Stimulated activated CD4-positive, alpha-beta T cell treated with anti-CD3 and anti-CD28 coated beads, Interleukin-4, amount 100 ng/mL, for 24 hours (primary cell): ENCODE results near the gene MAGT1.
"Not testable (repeated sequence)": the region's sequence is repeated elsewhere in the genome, so short reads cannot be mapped to it uniquely, and the experiment has no call there.

Experiments
- DNase-seq: peaks from one replicate; pipeline ENCODE4 v3.0.0-alpha.2; 2020

Gene MAGT1

DNA sequence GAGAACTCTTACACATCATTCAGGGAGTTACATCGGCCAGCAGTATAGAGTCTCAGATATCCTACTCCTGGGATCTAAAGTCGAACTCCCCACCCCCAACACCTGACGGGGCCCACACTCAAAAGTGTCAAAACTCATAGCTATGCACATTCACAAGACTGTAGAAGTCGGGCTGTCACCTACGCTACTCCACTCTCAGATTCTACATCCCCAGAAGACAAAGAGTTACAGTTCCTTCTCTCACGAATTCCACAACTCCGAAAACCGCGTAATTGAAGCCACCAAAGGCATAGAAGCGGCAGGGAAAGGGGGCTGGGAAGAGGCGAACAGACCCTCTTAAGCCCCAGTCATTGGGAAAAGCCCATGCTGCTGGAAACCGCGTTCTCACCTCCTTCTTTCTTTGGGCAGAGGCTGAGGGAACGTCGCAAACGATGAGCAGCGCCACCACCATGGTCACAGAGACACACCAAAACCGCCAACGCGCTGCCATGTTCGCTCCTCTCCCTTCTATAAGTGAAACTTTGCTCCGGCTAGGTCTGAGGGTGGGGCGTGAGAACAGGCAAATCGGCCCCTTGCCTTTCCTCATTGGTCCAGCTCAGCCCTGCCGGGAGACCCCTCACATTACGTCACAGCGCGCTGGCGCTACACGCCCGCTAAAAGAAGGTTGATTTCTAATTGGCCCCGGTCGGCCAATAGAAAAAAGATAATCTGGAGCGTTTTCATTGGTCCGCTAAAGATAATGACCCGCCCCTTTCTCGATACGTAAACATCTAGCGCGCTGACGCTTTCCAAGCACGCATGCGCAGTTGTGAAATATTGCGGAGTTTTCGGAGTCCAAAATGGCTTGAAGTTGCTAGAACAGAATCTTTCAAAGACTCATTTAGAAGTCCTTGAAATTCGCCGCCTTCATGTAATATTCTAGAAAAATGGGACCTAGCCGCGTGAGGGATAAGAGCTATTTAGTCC, at the start of gene MAGT1:
Gene MAGT1 (minus strand): TSS at position 515 of the 966 bp plus-strand sequence. CDS start 25 bp downstream, at position 490.
- DNase-seq: peak; percentile 91

GRCh38 chrX:77945031-77945430, 49.8 kb upstream of the MAGT1 start:
- not testable (repeated sequence) for DNase-seq

GRCh38 chrX:77938083-77938680, 42.9 kb upstream of the MAGT1 start:
- no peak for DNase-seq

DNA sequence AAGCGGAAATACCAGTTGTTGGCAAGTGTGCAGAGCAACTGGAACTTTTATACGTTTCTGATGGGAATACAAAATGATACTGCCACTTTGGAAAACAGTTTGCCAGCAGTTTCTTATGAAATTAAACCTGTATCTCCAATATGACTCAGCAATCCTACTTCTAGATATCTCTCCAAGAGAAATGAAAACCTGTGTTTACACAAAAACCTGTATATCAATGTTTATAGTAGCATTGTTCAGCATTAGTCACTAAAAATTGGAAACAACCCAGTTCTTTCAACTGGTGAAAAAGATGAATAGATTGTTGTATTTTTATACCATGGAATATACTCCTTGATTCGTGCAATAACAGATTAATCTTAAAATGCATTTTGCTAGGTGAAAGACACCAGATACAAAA, 42.1 kb upstream of the MAGT1 start:
- DNase-seq: no peak

DNA sequence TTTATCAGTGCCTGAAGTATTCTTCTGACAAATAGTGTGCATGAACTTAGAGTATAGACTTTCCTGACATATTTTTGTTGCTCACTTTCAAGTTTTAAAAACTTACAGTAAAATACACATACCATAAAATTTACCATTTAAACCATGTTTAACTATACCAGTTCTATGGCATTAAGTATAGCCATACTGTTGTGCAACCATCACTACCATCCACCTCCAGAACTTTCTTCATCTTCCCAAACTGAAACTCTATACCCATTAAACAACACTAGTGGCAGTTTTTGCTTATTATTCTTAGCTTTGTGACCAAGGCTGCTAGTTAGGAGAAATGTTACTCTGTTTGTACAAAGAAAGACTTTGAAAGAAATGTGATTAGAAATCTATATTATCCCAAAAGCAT, 41.1 kb upstream of the MAGT1 start:
- DNase-seq: no peak

DNA sequence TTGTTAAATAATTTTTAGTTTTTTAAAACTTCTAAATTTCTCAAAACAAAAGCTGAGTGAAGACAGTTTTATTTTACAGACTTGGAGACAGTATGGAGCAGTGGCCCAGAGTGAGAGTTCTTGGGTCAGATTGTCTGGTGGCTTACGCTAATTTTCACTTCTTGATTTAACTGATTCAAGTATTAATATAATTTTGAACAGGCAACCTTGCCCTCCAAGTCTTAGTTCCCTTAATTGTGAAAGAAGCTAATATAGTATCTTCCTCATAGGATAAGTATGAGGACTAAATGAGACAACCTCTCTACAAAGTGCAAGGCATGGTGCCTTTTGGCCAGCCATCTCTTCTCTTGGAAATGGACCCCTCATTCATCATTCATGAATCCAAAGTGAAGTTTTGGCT, 40.7 kb upstream of the MAGT1 start:
- DNase-seq: no peak

GRCh38 chrX:77930581-77930980, 35.3 kb upstream of the MAGT1 start:
- no peak for DNase-seq

GRCh38 chrX:77925764-77926163, 30.5 kb upstream of the MAGT1 start:
- DNase-seq: no peak

DNA sequence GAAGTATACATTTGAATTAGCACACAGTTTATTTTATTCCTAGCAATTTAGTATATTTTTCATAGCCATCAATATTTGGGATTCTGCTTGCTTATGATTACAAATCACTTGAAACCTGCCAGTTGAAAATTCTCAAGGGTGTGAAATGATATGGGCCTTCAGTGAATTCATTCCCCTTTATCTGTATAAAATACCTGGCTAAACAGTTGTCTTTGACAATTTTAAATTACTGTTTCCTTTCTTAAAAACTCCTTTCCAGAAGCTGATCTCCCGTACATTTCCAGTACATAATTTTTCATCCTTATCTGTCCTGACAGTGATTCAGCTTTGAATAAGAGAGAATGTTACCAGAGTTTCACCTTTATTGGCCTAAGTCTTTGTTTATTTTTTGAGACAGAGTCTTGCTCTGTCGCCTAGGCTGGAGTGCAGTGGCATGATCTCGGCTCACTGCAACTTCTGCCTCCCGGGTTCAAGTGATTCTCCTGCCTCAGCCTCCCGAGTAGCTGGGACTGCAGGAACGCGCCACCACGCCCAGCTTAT, 29.2 kb upstream of the MAGT1 start:
- DNase-seq: no peak

DNA sequence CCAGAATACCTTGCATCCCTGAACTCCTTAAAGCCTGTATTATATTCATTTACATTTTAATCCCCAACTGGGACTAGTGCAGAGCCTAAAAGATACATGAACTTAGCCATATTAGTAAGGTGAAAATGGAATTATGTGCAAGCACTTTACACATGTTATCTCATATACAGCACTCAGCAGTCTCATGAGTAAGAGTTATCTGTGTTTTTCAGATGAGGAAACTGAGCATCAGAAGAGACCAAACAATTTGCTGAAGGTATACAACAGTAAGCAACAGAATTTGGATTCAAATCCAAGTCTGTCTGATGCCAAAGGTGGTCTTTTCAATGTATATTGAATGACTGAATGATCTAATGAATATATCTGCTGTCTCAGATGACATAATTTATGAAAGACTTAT, 27.6 kb upstream of the MAGT1 start:
- no peak for DNase-seq

DNA sequence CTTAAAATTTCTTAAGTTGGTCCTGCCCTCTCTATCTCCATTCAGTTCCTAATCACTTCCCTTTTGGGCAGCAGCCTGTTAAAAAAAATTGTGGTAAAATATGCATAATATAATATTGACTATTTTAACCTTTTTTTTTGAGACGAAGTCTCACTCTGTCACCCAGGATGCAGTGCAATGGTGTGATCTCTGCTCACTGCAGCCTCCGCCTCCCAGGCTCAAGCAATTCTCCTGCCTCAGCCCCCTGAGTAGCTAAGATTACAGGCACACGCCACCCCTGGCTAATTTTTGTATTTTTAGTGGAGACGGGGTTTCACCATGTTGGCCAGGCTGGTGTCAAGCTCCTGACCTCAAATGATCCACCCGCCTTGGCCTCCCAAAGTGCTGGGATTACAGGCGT, 24.1 kb upstream of the MAGT1 start:
- not testable (repeated sequence) for DNase-seq

- DNase-seq: no peak
Observed at GRCh38 chrX:77918568-77918967, 23.3 kb upstream of the MAGT1 start.

- no peak for DNase-seq
Observed at GRCh38 chrX:77917294-77917933, 22.2 kb upstream of the MAGT1 start.

DNA sequence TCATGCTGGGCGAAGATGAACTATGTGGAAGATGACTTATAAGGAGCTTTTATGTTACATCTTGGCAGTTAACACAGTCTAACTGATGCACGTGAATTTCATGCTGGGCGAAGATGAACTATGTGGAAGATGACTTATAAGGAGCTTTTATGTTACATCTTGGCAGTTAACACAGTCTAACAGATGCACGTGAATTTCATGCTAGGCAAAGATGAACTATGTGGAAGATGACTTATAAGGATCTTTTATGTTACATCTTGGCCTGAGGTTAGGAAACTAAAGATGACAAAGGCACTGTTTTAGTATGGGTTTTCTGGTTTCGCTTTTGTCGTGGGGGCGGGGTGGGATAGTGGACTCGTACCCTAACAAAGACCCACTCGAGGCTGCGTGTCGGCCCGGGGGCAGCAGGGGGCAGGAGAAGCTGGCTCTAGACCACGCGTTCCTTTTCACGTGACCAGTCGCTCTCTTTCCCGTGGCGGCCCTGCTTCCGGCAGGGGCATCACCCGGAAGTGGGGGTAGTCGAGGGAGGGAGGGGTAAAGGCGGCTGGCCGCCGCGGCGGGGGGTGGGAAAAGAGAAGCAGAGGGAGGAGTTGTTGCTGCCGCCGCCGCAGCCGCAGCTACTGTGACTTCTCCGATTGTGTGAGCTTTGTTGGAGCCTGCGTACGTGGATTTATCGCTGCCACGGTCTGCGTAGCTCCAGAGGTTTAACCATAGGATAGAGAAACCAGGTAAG, 15.0 kb upstream of the MAGT1 start, which contains the start of gene ATP7A:
Gene ATP7A (plus strand): TSS at position 586 of the 733 bp plus-strand sequence. CDS start 60,949 bp downstream, outside the sequence.
- DNase-seq: peak; percentile 94

DNA sequence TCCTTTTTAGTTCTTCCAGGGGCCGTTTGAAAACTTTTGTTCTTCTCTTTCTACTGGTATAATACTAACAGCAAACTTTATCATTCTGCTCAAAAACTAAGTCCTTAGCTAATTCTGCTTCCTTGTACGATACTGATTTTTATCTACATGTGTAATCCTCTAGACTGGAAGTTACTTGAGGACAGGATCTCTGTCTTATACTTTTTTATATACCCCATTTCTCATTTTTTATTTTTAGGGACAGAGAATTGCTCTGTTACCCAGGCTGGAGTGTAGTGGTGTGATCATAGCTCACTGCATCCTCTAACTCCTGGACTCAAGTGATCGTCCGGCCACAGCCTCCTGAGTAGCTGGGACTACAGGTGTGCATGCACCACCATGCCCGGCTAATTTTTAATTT, 6.3 kb upstream of the MAGT1 start:
- no peak for DNase-seq

- DNase-seq: no peak
Observed at GRCh38 chrX:77900688-77901087, 5.5 kb upstream of the MAGT1 start.

- peak; percentile 73 for DNase-seq
Observed at GRCh38 chrX:77899081-77899828, 4.0 kb upstream of the MAGT1 start, which contains the start of gene COX7B. Gene COX7B (plus strand): TSS chrX:77899468. CDS start chrX:77899554, 86 bp downstream.

DNA sequence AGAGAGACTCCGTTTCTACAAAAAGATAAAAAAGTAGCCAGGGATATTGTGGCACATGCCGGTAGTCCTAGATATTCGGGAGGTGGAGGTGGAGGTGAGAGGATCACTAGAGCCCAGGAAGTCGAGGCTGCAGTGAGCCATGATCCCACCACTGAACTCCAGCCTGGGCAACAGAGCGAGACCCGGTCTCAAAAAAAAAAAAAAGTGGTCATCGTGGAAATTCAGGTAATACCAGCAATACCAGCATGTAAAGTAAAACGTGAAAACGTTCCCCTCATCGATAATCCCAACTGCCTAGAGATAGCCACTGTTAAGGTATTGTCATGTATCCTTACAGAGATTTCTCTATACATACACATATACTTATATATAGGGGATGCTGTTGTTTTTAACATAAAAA, 1.5 kb downstream of the MAGT1 start:
- no peak for DNase-seq

DNA sequence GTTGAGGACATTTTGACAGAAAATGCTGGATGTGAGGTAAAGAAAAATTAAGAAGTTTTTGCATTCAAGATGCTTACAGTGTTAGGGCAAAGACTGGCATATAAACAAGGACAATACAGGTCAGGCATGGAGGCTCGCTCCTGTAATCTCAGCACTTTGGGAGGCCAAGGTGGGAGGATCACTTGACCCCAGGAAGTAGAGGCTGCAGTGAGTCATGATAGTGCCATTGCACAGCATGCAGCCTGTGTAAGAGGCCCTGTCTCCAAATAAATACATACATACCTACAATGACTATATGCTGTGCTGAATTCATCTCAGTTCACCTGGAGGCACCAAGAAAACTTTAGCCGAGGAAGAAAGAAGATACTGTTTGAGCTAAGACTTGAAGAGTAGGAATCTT, 2.3 kb downstream of the MAGT1 start:
- no peak for DNase-seq

DNA sequence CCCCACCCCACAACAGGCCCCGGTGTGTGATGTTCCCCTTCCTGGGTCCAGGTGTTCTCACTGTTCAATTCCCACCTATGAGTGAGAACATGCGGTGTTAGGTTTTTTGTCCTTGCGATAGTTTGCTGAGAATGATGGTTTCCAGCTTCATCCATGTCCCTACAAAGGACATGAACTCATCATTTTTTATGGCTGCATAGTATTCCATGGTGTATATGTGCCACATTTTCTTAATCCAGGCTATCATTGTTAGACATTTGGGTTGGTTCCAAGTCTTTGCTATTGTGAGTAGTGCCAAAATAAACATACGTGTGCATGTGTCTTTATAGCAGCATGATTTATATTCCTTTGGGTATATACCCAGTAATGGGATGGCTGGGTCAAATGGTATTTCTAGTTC, 13.8 kb downstream of the MAGT1 start:
- not testable (repeated sequence) for DNase-seq

DNA sequence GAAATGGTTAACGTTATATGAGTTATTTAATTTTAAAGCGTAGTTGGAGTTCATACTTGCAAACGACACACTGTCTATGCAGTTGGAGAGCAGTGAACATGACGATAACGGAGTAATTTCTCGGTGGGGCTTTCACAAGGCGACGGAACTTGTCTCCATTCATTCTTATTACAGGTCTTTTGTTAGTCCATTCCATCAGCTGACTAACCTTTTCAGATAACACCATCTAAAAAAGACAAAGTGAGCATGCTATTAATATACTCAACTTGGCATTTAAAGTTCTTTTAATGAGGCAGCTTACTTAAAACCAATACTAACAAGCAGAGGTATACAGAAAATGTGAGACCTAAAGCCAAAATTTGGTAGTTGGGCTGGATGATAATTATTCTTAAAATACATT, 19.9 kb downstream of the MAGT1 start:
- DNase-seq: no peak

DNA sequence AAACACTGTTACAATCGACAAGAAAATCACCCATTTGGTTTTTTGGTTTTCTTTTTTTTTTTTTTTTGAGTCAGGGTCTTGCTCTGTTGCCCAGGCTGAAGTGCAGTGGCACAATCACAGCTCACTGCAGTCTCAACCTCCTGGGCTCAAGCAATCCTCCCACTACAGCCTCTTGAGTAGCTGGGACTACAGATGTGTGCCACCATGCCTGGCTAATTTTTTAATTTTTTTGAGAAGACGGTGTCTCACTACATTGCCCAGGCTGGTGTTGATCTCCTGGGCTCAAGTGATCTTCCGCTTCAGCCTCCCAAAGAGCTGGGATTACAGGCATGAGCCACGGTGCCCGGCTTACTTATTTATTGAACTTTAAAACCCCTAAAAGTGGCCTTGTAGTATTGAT, 63.7 kb downstream of the MAGT1 start:
- DNase-seq: not testable (repeated sequence)
